ENCODE results near the gene AFF3.

AFF3 gene

GRCh38 chr2:100073110-100073509 is 69.3 kb downstream of the AFF3 start:
- in situ Hi-C loops (cut with MboI; ENCODE audit: low sequenced_read_pairs) = no loop called here

DNA sequence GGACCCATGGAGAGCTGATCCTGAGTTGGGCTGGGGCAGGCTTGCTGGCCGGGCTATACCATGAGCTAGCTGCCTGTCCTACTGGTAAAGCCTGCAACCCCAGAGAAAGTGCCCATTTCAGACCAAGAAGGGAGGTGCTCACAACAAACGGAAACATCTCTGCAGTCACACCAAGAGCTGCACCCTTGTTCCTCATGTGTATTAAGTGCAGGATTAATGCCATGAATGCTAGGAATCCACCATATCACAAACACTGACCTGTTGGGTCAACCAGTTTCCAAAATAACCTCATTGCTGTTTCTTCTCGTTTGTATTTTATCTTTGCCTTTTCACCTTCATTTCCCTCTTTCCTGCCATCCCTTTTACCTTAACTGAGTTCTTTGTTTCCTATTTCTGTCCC is 69.9 kb downstream of the AFF3 start:
- in situ Hi-C loops (cut with MboI; ENCODE audit: low sequenced_read_pairs) = no loop called here

- in situ Hi-C loops (cut with MboI; ENCODE audit: low sequenced_read_pairs) = no loop called here
Measured at GRCh38 chr2:100071335-100072043, 70.9 kb downstream of the AFF3 start.

DNA sequence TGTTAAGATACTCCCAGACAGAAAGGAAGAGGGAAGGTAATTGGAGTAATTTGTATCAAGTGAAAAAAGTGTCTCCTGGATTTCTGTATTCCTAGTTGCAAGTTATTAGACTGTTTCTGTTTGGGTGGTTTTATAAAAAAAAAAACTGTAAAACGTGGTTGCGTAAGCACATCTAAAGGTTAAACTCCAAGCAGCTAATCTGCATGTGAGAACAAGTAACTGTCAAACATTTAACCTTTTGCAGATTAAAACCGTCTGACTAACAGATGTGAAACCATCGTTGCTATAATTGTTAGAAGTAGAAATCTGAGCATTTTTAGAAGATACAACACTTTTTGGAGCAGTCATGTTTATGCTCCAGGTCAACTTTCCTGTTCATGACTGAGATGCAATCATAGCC is 72.3 kb downstream of the AFF3 start:
- in situ Hi-C loops (cut with MboI; ENCODE audit: low sequenced_read_pairs) = no loop called here

DNA sequence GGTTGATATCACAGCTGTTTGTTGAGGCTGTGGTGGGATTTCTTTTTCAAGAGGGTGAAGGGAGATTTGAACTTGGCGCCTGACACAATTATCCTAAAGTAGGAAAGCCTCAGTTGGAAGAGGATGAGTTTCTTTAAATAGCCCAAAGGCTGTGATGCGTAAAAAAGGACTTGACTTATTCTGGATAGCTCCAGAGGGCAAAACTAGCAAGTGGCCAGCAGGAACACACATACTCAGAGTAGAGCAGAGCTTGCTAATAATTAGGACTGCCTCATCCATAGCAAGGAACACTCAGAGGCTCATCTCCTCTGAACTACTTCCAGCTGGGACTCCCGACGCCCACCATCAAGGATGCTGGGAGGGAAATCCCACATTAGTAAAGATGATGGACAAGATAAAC is 74.0 kb downstream of the AFF3 start:
- in situ Hi-C loops (cut with MboI; ENCODE audit: low sequenced_read_pairs) = no loop called here

- in situ Hi-C loops (cut with MboI; ENCODE audit: low sequenced_read_pairs) = no loop called here
Measured at GRCh38 chr2:100067784-100068183, 74.6 kb downstream of the AFF3 start.

DNA sequence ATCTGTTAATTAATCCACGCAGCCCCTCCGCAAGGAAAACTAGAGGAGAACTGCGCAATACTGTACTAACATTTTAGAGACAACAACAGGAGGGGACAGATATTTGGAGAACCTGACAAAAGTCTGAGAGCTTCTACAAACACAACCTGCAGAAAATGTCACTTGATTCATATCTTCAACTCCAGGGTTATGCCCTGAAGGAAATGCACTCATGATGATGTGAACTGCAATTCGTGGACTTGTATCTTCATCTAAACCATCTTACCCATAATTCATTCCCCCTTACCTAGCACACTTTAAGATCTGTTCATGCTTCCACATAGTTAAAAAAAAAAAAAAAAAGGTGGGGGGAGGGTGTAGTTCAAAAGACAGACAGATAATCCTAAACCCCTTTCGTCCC is 75.5 kb downstream of the AFF3 start:
- in situ Hi-C loops (cut with MboI; ENCODE audit: low sequenced_read_pairs) = no loop called here

GRCh38 chr2:100066246-100066645 is 76.1 kb downstream of the AFF3 start:
- in situ Hi-C loops (cut with MboI; ENCODE audit: low sequenced_read_pairs) = no loop called here

- in situ Hi-C loops (cut with MboI; ENCODE audit: low sequenced_read_pairs) = no loop called here
Measured at GRCh38 chr2:100064592-100065428, 77.6 kb downstream of the AFF3 start.

DNA sequence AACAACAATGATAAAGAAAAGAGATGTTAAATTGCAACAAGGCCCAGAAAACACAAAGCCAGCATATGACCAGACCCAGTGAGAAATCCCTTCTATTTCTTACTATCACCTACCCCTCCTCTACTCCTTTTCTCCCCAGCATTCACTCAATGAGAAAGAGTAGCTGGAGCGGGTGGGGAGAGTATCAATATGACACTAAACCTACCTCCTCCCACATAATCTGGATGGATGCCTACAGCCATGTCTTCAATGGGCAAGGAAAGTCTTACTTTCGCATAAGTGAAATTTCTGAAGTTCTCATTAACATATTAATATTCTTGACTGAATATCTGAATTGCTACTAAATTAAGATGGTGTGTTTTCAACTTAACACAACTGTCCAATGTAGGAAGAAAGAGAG is 78.2 kb downstream of the AFF3 start:
- in situ Hi-C loops (cut with MboI; ENCODE audit: low sequenced_read_pairs) = no loop called here

DNA sequence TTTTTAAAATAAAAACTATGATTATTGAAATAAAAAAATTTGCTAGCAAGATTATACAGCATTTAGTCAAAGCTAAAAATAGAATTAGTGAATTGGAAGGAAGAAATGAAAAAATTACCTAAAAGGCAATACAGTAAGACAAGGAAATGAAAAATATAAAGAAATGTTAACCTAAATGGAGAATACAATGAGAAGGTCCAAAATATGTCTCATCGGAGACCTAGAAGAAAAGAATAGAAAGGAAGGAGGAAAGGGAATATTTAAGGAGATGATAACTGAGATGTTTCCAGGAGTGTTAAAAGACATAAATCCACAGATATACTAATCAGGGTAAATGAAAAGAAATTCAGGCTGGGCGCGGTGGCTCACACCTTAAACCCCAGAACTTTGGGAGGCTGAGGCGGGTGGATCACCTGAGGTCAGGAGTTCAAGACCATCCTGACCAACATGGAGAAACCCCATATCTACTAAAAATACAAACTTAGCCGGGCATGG is 78.9 kb downstream of the AFF3 start:
- in situ Hi-C loops (cut with MboI; ENCODE audit: low sequenced_read_pairs) = no loop called here

DNA sequence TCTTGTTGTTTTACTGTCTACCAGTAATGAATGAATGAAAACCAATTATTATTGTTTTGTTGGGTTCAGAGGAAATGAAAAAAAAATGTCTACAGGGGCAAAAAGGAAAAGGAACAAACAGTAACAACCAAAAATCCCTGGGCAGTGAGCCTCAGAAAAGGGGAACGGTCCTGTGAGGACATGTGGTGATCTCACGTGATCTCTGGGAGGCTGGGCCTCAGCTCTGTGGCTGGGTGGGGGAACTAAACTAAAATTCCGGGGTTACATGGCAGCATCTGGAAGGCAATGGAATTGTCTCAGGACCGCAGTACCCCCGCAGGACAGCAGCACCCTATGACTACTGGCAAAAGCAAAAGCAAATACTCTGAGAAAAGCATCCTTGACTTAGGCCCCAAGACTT is 80.1 kb downstream of the AFF3 start:
- in situ Hi-C loops (cut with MboI; ENCODE audit: low sequenced_read_pairs) = no loop called here

DNA sequence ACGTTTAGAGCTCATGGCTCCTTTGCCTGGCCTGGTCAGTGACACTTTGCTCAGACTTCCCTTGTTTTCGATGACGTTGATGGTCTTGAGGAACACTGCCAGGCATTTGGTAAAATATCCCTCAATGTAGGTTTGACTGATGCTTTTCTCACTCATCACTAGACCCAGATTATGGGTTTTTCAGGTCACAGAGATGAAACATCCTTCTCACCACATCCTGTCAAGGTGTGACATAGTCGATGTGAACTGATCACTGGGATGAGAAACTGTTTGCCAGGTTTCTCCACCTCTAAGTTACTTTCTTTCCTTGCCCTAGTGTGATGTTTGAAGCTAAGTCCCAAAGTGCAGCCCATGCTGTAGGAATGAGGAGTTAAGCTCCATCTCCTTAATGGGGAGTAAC is 81.5 kb downstream of the AFF3 start:
- in situ Hi-C loops (cut with MboI; ENCODE audit: low sequenced_read_pairs) = no loop called here

- in situ Hi-C loops (cut with MboI; ENCODE audit: low sequenced_read_pairs) = no loop called here
Measured at GRCh38 chr2:100059638-100060037, 82.8 kb downstream of the AFF3 start.

DNA sequence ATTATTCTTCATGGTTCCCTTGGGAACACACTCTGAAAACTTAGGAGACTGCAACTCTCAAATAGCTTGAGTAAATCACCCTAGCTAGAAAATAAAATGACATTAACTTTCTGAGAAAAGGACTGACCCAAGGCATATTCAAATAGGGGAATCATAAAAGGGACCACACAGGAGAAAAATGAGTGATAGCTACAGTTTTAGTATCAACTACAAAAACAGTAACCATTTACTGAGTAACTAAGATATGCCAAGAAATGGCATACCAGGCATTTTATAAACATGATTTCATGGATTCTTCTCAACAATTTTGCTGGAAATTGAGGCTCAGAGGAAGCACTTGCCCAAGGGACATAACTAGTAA is 84.5 kb downstream of the AFF3 start:
- in situ Hi-C loops (cut with MboI; ENCODE audit: low sequenced_read_pairs) = no loop called here

DNA sequence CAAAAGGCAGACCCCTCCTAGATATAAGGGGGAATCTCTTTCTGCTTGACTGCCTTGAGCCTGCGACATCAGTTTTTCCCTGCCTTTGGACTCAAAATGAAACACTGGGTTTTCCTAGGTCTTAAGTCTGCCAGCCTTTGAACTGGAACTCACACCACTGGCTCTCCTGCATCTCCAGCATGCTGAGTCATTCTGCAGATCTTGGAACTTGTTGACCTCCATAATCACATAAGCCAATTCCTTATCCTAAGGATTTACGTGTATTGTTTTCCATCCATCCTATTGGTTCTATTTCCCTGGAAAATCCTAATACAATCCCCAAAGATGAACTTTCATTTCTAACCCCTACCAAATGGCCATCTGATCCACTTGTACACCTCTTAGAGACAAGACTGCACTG is 88.0 kb downstream of the AFF3 start:
- in situ Hi-C loops (cut with MboI; ENCODE audit: low sequenced_read_pairs) = no loop called here

- in situ Hi-C loops (cut with MboI; ENCODE audit: low sequenced_read_pairs) = no loop called here
Measured at GRCh38 chr2:100053087-100053885, 89.1 kb downstream of the AFF3 start.

DNA sequence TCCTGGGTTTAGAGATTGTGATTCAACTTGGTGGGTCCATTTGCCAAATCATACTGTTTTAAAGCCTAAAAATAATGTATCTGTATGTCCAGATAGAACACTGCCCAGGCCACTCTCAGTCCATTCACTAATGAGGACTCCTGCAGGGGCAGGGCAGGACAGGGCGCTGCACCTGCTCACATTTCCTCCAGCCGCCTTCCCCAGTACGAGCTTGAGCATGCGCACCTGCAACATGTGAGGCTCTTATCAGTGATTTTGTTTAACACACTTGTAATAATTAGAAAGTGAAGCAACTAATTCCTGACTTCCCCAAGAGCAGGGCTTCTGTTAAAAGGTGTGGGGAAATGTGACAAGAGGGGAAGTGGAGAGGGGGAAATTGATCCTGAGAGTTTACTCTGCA is 89.7 kb downstream of the AFF3 start:
- in situ Hi-C loops (cut with MboI; ENCODE audit: low sequenced_read_pairs) = no loop called here

DNA sequence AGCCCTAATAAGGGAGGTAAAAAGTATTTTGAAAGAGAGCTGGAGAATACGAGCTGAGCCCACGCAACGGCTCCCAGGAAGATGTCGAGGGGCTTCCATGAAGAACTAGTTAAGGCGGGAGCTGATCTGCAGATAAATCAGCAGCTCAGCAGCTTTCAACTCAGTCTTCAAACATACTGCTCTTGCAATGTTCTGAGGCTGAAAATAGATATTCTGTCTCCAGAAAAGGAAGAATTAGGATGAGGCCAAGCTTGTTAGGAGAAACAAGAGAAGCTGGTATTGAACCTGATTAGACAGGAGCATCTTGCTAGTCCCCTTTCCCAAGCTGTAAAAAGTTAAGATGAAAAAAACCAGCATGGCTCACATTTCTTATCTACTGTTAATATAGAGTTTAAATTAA is 91.1 kb downstream of the AFF3 start:
- in situ Hi-C loops (cut with MboI; ENCODE audit: low sequenced_read_pairs) = no loop called here

DNA sequence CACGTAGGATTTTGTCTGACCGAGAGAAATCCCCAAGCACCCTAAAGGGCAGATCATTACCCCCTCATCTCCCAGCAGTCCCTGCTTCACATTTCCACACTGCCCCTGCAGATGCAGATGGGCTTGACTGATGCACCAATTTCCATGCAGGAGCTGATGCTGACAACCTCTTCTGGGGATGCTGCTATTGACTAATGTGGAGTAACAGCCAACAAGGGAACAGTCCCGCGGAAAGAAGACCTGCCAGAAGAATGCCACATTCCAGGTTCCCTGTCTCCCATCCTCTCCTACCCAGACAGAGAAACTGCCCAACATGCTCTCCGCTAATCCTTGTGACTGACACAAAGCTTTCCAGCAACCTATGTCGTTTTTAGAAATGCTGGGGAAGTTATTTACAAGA is 91.7 kb downstream of the AFF3 start:
- in situ Hi-C loops (cut with MboI; ENCODE audit: low sequenced_read_pairs) = no loop called here

Measured in hTERT RPE-1 (cell line).